DMS114 treated with DMSO at 0.1 percent for 48 hours (cell line): ENCODE data around the gene BAZ2B.

Source experiments
- DNase-seq: peaks from one replicate; lab custom pipeline; 2025; ENCODE audit not compliant: unreplicated experiment; lab: John Stamatoyannopoulos, UW

The BAZ2B gene

DNA sequence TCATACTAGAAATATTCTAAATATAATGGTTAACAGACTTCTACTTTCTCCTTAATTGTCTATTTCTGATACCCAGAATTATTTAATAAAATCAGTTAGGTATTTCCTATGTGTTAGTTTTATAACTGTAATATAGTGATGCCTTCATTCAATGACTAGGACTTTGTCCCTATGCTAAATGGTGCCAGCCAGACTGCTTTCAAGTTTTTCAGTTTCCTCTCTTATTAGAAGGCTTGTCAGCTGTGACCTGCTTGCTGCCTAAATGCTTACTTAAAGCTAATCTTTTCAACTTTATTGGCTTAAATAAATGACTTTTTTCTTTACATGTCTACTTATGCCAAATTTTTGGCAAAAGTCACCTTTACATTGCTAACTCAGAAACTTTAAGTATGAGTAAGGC lies 30.7 kb downstream of the BAZ2B start:
- no peak for DNase-seq

DNA sequence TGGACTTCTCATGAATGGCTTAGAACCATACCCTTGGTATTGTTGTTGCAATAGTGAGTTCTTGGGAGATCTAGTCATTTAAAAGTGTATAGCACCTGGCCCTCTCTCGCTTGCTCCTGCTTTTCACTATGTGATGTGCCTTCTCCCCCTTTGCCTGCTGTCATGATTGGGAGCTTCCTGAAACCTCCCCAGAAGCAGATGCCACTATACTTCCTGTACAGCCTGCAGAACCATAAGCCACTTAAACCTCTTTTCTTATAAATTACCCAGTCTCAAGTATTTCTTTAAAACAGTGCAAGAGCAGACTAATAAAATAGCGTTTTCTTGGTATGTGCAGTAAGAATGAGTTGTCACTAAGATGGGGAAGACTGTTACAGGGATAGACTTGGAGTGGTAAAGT lies 31.6 kb downstream of the BAZ2B start:
- DNase-seq = no peak

DNA sequence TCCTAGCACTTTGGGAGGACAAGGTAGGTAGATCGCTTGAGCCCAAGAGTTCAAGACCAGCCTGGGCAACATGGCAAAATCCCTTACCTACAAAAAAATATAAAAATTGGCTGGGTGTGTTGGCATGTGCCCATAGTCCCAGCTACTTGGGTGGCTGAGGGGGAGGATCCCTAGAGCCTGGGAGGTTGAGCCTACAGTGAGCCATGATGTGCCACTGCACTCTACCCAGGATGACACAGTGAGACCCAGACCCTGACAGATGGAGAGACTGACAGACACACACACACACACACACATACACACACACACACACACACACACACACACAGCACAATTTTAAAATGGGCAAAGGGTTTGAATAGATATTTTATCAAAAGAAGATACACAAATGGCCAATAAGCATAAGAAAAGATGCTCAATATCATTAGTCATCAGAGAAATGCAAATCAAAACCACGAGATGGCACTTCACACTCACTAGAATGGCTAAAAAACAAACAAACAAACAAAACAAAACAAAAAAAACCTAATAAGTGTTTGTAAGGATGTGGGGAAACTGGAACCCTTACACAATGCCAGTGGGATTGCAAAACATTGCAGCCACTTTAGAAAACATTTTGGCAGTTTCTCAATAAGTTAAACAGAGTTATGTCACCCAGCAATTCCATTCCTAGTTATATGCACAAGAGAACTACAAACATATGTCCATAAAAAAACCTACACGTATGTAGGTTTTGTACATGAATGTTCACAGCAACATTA lies 42.3 kb downstream of the BAZ2B start:
- DNase-seq = no peak

DNA sequence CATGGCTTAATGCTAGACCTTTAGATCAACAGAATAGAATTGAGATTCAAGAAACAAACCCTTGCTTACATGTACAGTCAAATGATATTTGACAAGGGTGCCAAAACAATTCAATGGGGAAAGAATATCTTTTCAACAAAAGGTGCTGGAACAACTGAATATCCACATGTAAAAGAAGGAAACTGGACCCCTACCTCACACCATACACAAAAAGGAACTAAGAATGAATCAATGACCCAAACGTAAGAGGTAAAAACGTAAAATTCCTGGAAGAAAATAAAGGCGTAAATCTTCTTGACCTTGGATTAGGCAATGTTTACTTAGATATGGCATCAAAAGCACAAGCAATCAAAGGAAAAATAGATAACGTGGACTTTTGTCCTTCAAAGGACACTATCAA lies 43.1 kb downstream of the BAZ2B start:
- DNase-seq = no peak

DNA sequence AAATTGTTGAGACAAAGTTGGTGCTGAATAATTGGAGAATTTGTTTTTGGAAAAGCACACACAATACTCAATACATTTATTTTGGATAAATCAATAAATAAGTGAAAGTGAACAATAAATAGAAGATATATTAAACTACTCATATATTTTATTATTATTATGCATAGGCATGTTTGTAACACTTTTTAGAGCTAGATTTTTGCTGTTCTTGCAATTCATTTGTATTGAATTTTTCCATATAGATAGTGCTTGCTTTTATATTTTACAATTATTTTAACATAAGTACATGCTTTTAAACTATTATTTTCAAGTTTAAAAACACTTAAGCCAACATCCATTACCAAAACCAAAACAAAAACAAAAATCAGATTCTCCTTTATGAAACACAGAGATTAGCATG lies 43.9 kb downstream of the BAZ2B start:
- DNase-seq = no peak

DNA sequence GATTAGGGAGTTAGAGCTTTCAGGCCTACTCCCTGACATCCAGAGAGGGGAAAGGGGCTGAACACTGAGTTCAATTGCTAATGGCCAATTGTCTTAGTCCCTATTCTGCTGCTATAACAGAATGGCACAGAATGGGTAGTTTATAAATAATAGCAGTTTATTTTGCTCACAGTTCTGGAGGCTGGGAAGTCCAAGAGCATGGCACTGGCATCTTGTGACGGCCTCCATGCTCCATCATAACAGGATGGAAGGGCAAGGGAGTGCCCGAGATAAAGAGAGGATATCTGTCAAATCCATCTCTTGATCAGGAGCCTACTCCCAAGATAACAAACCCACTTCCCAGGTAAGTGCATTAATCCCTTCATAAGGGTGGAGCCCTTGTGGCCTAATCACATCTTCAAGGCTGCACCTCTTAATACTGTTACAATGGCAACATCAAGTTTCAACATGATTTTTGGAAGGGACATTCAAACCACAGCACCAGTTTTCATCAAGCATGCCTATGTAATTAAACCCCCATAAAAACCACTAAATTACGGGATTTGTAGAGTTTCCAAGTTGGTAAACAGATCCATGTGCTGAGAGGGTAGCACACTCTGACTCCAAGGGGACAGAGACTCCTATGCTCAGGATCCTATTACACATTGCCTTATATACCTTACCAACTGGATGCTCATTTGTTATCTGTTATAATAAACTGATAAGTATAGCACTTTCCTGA lies 44.6 kb downstream of the BAZ2B start:
- no peak for DNase-seq

DNA sequence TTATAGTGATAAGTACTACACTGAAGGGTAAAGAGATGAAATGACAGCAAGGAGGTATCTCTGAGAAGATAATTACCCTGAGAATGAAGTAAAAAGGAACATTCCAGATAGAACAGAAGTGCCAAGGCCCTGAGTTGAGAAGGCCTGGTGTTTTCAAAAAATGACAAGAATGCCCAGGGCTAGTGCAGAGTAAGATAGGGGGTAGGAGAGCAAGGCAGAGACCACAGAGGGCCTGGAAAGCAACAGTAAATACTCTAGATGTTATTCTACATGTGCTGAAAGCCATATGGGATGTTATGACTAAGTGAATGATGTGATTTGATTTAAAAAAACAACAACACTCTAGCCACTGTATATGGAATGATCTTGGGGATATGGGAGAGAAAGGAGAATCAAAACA lies 52.3 kb downstream of the BAZ2B start:
- DNase-seq = no peak

DNA sequence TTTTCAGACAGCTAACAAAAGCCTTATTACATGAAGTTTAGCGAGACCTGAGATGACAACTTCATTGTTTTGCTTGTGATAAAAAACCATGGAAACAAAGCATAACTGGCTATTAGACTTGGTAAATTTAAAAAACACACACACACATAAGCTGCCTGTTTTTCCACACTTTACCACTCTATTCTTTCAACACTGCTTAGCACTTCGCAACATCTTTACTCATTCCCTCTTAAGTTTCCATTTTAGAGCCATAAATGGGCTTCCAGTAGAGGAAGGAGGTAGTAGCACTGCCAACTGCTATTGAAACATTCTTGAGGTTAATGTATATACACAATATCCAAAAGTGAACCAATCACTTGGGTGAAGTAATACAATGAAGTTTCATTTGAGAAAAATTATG lies 54.1 kb downstream of the BAZ2B start:
- DNase-seq = no peak

DNA sequence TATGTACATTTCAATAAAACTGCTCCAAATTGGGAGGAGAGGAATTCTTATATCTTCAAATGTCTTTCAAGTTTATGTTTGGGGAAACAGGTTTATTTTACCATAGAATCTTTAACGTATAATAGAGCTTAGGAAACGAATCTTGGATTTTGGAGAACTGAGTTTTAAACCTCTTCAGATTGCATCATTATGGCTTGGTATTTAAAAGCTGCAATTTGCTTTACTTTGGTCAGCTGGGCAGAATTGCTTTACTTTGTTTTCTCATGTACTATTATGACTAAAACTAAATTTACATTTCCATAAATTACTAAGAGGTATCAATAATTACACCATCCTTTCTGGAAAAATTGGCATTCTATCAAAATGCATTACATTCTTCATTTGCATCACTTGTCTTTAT lies 54.6 kb downstream of the BAZ2B start:
- no peak for DNase-seq

DNA sequence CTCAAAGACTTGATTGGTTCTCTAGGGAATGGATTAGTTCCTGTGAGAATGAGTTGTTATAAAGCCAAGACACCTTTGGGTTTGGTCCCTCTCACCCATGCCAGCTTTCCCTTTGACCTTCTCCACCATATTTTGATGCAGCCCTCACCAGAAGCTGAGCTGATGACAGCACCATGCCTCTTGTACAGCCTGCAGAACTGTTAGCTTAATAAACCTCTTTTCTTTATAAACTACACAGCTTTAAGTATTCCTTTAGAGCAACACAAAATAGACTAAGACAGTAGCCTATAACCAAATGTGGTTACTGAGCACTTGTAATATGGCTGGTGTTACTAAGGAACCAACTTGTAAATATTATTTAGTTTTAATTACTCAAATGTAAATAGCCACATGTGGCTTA lies 55.1 kb downstream of the BAZ2B start:
- DNase-seq = no peak

DNA sequence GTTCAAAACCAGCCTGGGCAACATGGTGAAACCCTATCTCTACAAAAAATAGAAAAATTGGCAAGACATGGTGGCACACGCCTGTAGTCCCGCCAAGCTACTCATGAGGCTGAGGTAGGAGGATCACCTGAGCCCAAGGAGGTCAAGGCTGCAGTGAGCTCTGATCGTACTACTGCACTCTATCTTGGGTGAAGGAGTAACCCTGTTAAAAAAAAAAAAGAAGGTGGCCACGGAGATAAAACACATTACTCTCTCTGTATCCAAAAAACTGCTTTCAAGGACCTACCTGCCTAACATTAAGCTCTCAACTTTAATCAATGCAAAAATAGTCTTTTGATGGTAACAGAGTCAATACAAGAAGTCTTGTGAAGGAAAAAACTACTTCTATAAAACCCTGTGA lies 57.3 kb downstream of the BAZ2B start:
- no peak for DNase-seq

DNA sequence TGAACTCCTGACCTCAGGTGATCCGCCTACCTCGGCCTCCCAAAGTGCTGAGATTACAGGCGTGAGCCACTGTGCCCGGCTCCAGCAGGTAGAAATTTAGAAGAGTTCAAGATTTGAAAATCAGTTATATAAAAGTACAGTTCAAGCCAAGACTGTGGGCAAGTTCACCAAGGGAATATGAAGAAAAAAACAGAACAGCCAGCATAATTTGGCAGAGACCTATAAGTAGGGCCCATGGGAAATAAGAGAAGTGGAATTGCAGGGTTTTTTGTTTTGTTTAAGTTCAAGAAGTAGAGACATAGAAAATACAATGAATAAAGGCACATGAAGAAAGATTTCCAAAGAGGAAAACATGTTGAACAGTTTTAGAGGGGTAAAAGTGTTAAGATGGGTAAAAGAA lies 57.9 kb downstream of the BAZ2B start:
- no peak for DNase-seq

DNA sequence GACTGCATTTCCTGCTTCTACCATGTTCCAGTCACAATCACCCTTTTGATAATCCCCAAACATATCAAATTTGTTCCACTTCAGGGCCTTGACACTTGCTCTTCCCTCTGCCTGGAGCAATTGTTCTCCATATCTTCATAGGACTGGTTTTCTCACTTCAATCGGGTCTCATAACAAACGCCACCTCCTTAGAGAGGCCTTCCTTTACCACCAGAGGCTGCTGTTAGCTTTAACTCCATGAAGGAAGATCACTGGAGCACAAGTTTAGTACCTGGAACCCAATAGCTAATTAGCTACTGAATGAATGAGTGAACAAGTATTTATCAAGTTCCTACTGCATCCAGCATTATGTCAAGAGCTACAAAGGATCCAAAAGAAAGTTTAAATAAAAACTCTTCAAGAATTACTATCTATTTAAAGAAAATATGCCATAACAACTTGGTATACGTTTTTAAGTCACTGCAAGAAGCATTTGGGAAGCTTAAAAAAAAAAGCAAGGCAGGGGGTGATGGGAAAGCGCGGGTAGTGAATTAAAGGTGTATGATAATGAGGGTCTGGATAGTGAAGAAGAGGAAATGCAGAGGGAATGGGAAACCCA lies 58.8 kb downstream of the BAZ2B start:
- peak; percentile 5 for DNase-seq

DNA sequence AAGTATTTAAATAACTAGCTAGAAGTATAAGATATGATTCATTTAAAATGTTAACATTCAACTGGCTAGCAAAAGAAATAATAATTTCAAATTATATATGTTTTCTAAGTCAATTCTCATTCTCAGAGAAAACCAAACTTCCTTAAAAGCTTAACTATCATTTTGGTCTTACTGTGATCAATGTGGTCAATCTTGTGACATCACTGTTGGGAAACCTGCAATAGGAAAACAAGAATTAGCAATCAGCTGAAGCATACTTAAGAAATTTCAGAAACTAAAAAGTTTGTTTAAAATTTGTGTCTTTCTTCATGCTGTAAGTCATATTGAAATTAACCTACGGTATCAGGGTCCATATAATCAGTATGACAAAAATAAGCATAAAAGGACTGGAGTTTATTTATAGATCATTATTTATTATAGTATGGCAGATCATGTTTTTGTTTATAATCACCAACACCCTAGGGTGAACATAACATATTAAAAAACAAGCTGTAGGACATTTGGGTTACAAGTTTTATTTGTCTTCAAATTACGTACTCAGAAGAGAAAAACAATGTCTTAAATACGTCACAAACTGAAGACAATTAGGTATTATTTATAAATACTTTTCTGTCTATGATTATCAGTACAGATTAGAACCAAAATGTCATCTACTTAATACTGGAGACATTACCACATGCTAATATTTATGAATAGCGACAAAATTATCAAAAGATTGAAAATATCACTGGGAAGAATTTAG lies 60.5 kb downstream of the BAZ2B start:
- DNase-seq = no peak

DNA sequence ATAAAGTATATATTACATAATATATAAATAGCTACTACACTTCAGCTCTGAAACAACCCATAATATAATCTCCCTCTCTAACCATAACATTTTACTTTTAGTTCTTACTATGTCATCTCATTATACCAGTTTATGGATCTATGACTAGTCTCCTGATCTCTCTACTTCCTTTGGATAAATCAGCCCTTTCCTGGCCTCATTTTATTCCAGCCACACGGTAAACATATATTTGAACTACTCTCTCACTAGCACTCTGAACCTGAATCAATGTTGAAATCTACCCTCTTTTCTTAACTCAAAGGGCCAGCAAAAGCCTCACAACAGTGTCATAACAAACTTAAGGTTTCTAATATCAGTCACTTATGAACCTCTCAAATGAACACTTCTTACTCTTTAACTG lies 62.6 kb downstream of the BAZ2B start:
- no peak for DNase-seq

DNA sequence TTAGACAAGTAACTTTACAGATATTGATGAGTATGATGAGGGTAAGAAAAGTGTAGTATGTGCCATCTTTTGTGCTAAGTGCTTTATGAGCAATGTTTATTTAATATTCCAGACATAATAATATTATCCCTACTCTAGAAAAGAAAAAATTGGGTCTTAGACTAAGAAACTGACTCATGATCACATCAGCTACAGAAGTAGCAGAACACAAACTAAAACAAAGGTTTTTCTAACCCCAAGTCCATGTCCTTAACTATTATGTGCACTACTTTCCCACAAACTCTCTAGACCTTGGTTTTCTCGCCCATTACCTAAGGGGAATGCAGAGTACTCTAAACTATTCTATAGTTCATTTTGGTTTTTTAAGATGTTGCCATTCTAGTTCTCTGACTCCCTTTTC lies 64.5 kb downstream of the BAZ2B start:
- DNase-seq = no peak

DNA sequence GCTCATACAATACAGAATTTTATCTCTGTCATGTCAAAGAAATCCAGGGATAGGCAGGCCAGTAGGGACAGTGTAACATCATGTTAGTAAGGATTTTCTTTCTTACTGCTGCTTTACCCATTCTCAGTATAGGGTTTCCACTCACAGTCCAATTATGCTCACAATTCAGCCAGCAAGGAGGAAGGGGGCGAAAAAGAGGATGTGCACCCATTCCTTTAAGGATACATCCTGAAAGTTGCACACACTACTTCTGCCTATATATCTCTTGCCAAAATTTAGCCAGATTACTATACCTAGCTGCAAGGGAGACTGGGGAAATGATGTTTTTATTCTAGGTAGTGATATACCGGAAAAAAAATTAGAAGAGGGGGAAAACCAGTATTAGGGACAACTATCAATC lies 66.1 kb downstream of the BAZ2B start:
- DNase-seq = no peak

DNA sequence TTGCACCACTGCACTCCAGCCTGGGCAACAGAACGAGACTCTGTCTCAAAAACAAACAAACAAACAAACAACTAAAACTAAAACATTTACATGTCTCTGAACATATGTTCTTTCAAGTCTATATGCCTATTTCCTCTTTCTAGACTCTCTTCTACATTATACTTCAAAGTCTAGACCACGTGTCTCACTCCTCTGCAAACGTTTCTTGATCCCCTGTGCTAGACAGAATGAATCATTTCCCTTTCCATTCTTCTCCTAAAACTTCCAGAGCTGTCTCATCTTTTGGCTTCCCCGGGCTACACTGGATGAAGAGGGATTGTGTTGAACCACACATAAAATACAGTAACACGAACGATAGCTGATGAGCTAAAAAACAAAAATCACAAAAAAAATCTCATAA lies 67.1 kb downstream of the BAZ2B start:
- DNase-seq = no peak

DNA sequence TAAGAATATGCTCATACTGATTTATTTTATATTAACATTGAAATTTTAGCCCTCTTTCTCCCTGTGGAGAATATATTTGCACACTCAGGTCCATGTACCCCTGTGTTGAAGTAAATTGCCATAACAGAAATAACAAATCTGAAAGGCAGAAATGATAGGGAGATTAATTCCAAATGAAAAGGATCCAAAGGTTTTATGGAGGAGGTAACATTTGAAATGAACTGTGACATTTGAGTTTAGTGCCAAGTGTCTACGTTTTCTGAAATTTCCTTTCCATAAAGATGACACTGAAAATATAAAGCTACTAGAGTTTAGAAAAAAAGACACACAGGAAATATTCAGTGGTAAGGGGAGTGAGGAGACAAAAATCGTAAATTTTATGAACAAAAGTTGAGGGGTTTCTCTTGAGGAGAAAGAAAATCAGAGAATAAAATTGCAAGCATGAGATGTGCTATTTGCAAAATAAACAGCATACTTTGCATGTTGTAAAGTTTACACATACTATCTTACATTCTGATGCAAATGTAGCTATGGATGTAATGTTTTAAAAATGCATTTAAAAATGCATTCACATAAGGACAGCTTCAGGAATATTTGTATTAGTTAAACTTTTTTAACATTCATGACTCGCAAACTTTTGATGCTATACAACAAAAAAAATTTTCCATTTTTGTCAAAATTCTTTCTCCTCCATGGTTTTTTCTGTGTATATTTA lies 69.5 kb downstream of the BAZ2B start:
- DNase-seq = no peak

DNA sequence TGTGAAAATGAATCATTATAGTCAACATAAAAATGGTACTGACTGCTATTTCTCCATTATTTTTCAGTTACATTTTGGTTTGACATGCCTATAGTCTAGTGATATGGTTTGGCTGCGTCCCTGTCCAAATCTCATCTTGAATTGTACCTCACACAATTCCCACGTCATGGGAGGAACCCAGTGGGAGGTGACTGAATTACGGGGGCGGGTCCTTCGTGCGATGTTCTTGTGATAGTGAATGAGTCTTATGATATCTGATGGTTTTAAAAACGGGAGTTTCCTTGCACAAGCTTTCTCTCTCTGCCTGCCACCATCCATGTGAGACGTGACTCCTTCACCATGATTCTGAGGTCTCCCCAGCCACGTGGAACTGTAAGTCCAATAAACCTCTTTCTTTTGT lies 70.3 kb downstream of the BAZ2B start:
- DNase-seq = no peak

DNA sequence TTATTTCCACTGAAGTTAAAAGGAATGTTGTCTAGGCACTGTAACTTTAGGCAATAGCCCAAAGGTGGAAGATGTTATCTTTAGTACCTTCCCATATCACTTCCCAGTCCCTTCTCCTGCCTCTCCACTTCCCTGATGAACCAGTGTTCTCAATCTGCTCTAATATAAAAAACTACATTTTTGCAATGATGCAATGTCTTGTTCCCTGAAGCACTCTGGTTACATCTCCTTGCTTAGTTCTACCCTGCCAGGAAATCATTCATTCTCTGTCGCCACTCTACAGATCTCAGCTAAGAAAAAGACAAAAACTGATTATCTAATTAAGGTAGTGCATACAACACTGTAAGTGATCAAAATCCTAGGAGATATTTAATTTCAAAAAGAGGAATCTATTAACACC lies 71.3 kb downstream of the BAZ2B start:
- DNase-seq = no peak
